Measurements from ENCODE around the gene TMEM174. TPM values are rescaled to one million over a fixed set of nuclear protein-coding genes. Genes with fewer than 3 reads are reported as not detected.

Gene TMEM174
- total and polyA plus RNA-seq, 2 of the 4 experiments (the other 2 are of a cell fraction) = not detected

- no peaks in the 10 kb centered on the region for H3K9me1 ChIP-seq (ENCODE audit: insufficient read depth, low read length)
- H2BK5ac ChIP-seq (ENCODE audit: low read depth, low read length, poor library complexity, severe bottlenecking) = no peak overlapping the region
- dilution Hi-C loops (cut with HindIII; ENCODE audit: low sequenced_read_pairs, unreplicated experiment) (no loop called here), intact Hi-C loops (cut with micrococcal nuclease) (no loop called here), in situ Hi-C loops (cut with MboI; ENCODE audit: low sequenced_read_pairs) (no loop called here)
- H3K4me3 ChIP-seq (ENCODE audit: insufficient read depth, low read depth, low read length) = no peak overlapping the region
- no peaks in the 10 kb centered on the region; the same call in 1 of the 2 replicates for H3K27me3 ChIP-seq (ENCODE audit: control insufficient read depth, insufficient read depth, low read length)
- H3K4me2 ChIP-seq (ENCODE audit: low read depth, low read length) = no peak overlapping the region
- no CpG with 5 or more reads among the region's 1 CpG for WGBS, 2 experiments (ENCODE audit: extremely low coverage in 2 of 2, insufficient read length in 1 of 2)
- H2AK5ac ChIP-seq (ENCODE audit: low read depth, low read length) = no peak overlapping the region
- ATAC-seq (ENCODE audit: low read depth) (no peak), DNase-seq (no peak)
- H4K20me1 ChIP-seq (ENCODE audit: insufficient read depth, low read length) = no peaks in the 10 kb centered on the region
- no peak overlapping the region for H4K8ac ChIP-seq (ENCODE audit: low read depth in 2 of 2, low read length in 2 of 2)
- no peak overlapping the region for H3K14ac ChIP-seq (replicated peaks; ENCODE audit: low read depth, low read length)
- no peak overlapping the region for H2AK9ac ChIP-seq (replicated peaks; ENCODE audit: low read depth, low read length, poor library complexity)
- H3K9ac ChIP-seq (ENCODE audit: low read depth, low read length) = no peak overlapping the region
- ChIA-PET POLR2A (ENCODE audit: unreplicated experiment) (no interaction called here), CTCF (interaction anchor here (0.5 kb wide), 1 partner anchor 44 kb away, joined by 4 read pairs; no protein-coding TSS in a partner anchor)
- no peak overlapping the region for H3K56ac ChIP-seq (ENCODE audit: extremely low read depth, insufficient read depth, low read length)
- BruUV-seq (replicated peaks) = no TSS peak
- H4K91ac ChIP-seq (ENCODE audit: insufficient read depth, low read depth, low read length) = no peak overlapping the region
- no peak overlapping the region for H4K5ac ChIP-seq (ENCODE audit: low read depth, low read length)
- TF ChIP-seq SMC3 (IDR thresholded peaks at IDR 0.05; ENCODE audit: low read depth, low read length) (no peak), MAZ (IDR thresholded peaks at IDR 0.05; ENCODE audit: borderline replicate concordance, low read depth, low read length) (no peak), MXI1 (IDR thresholded peaks at IDR 0.05; ENCODE audit: borderline replicate concordance, low read depth, low read length) (no peak), POLR2A (IDR thresholded peaks at IDR 0.05; ENCODE audit: low read depth, low read length) (no peak), FOS (IDR thresholded peaks at IDR 0.05; ENCODE audit: low read depth, low read length) (no peak), RCOR1 (IDR thresholded peaks at IDR 0.05; ENCODE audit: insufficient replicate concordance, low read length) (no peak), CHD1 (IDR thresholded peaks at IDR 0.05; ENCODE audit: low read depth, low read length) (no peak), CEBPB (IDR thresholded peaks at IDR 0.05; ENCODE audit: low read depth, low read length) (no peak), RFX5 (IDR thresholded peaks at IDR 0.05; ENCODE audit: low read depth, low read length) (no peak), RAD21 (IDR thresholded peaks at IDR 0.05; ENCODE audit: low read length) (no peak), NFE2L2 (IDR thresholded peaks at IDR 0.05; ENCODE audit: low read depth, low read length) (no peak), USF2 (IDR thresholded peaks at IDR 0.05; ENCODE audit: low read depth, low read length) (no peak), MAFK (IDR thresholded peaks at IDR 0.05; ENCODE audit: low read depth, low read length) (no peak), BHLHE40 (IDR thresholded peaks at IDR 0.05; ENCODE audit: low read depth, low read length) (no peak)
- TF ChIP-seq, protein P1, sequence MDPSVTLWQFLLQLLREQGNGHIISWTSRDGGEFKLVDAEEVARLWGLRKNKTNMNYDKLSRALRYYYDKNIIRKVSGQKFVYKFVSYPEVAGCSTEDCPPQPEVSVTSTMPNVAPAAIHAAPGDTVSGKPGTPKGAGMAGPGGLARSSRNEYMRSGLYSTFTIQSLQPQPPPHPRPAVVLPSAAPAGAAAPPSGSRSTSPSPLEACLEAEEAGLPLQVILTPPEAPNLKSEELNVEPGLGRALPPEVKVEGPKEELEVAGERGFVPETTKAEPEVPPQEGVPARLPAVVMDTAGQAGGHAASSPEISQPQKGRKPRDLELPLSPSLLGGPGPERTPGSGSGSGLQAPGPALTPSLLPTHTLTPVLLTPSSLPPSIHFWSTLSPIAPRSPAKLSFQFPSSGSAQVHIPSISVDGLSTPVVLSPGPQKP (IDR thresholded peaks at IDR 0.05; ENCODE audit: borderline replicate concordance, low read depth, low read length) = no peak
- TF ChIP-seq, protein P2, sequence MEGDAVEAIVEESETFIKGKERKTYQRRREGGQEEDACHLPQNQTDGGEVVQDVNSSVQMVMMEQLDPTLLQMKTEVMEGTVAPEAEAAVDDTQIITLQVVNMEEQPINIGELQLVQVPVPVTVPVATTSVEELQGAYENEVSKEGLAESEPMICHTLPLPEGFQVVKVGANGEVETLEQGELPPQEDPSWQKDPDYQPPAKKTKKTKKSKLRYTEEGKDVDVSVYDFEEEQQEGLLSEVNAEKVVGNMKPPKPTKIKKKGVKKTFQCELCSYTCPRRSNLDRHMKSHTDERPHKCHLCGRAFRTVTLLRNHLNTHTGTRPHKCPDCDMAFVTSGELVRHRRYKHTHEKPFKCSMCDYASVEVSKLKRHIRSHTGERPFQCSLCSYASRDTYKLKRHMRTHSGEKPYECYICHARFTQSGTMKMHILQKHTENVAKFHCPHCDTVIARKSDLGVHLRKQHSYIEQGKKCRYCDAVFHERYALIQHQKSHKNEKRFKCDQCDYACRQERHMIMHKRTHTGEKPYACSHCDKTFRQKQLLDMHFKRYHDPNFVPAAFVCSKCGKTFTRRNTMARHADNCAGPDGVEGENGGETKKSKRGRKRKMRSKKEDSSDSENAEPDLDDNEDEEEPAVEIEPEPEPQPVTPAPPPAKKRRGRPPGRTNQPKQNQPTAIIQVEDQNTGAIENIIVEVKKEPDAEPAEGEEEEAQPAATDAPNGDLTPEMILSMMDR (conservative IDR thresholded peaks at IDR 0.05; ENCODE audit: low read depth, low read length) = no peak
- H3K9me3 ChIP-seq (ENCODE audit: control insufficient read depth, insufficient read depth, low read length) = no peaks in the 10 kb centered on the region
- no peak overlapping the region for H2BK15ac ChIP-seq (ENCODE audit: low read depth, low read length)
- no peak overlapping the region for H3K4ac ChIP-seq (ENCODE audit: low read depth, low read length)
- H3K27ac ChIP-seq (ENCODE audit: insufficient read depth, low read length) = no peak overlapping the region
- no peak overlapping the region for H3K23ac ChIP-seq (ENCODE audit: low read depth, low read length)
- no peak overlapping the region for H3K18ac ChIP-seq (ENCODE audit: low read depth, low read length)
- no peak overlapping the region for H2BK20ac ChIP-seq (ENCODE audit: low read depth, low read length)
- no peaks in the 10 kb centered on the region for H3K79me1 ChIP-seq (ENCODE audit: low read depth in 1 of 2, low read length in 2 of 2)
- H2BK120ac ChIP-seq (ENCODE audit: low read depth, low read length) = no peak overlapping the region
- no peaks in the 10 kb centered on the region for H3K4me1 ChIP-seq (ENCODE audit: control insufficient read depth, insufficient read depth, low read length)
- H2AFZ ChIP-seq (replicated peaks; ENCODE audit: low read length, poor library complexity) = no peak overlapping the region
- H3K36me3 ChIP-seq (ENCODE audit: control insufficient read depth, insufficient read depth, low read length) = no peaks in the 10 kb centered on the region
Measured at GRCh38 chr5:73126957-73127356, 46.0 kb upstream of the TMEM174 start.

Data from IMR-90 (cell line).